OCI-LY7 (cell line): ENCODE measurements around the gene CPNE7. TPM values are rescaled to one million over a fixed set of nuclear protein-coding genes. Genes with fewer than 3 reads are reported as not detected.

Experiments used
- BruUV-seq: library from RNA; stranded (reverse); fragments of 400-500 nt; replicated peaks from 2 replicates; lab custom pipeline; 2021; lab: Mats Ljungman, UMichigan
- CTCF ChIA-PET: fragments of 300-600 bp; sonication (Branson Sonifier 250); formaldehyde crosslinking; loops from one replicate; lab custom pipeline; 2022; ENCODE audit warnings: antibody characterized with exemption; ENCODE audit not compliant: unreplicated experiment; lab: Charles Lee
- POLR2A ChIA-PET: fragments of 300-600 bp; sonication (Branson Sonifier 250); formaldehyde crosslinking; loops from one replicate; lab custom pipeline; 2022; ENCODE audit warnings: antibody characterized with exemption; lab: Charles Lee
- DNase-seq: peaks from one replicate; pipeline ENCODE4 v3.0.0-alpha.2; 2015; ENCODE audit warnings: low spot score
- H2AFZ ChIP-seq: fragments of 200-600 bp; sonication (generic), shearing (Covaris generic); 2 replicates; pipeline ENCODE4 v1.6.1; 2014; ENCODE audit warnings: mild to moderate bottlenecking, antibody characterized with exemption, low read length, moderate library complexity
- H3K27ac ChIP-seq: fragments of 200-600 bp; sonication (generic); 2 replicates; pipeline ENCODE4 v1.5.1; 2014; ENCODE audit warnings: mixed run types, low read depth, mild to moderate bottlenecking, moderate library complexity, low read length, inconsistent platforms; ENCODE audit not compliant: poor library complexity, severe bottlenecking
- H3K36me3 ChIP-seq: fragments of 200-600 bp; sonication (generic); 2 replicates; pipeline ENCODE4 v1.6.1; 2014; ENCODE audit warnings: mild to moderate bottlenecking, antibody characterized with exemption, low read length, moderate library complexity, mixed read lengths; ENCODE audit not compliant: insufficient read depth
- H3K4me1 ChIP-seq: fragments of 200-600 bp; sonication (generic); 2 replicates; pipeline ENCODE4 v1.5.1; 2014; ENCODE audit warnings: mild to moderate bottlenecking, low read length; ENCODE audit not compliant: insufficient read depth, poor library complexity, severe bottlenecking
- H3K4me2 ChIP-seq: fragments of 200-600 bp; sonication (generic); 2 replicates; pipeline ENCODE4 v1.6.1; 2014; ENCODE audit warnings: mild to moderate bottlenecking, low read length
- H3K4me3 ChIP-seq: fragments of 200-600 bp; sonication (generic); 2 replicates; pipeline ENCODE4 v1.5.1; 2014; ENCODE audit warnings: mild to moderate bottlenecking, low read depth, low read length; ENCODE audit not compliant: poor library complexity, severe bottlenecking
- H3K79me2 ChIP-seq: fragments of 200-600 bp; sonication (generic); 2 replicates; pipeline ENCODE4 v1.6.1; 2016; ENCODE audit warnings: low read depth, mild to moderate bottlenecking, low read length, moderate library complexity, mixed read lengths; ENCODE audit not compliant: insufficient read depth
- H3K9me2 ChIP-seq: fragments of 200-600 bp; sonication (generic); 2 replicates; pipeline ENCODE4 v1.6.1; 2016; ENCODE audit warnings: mild to moderate bottlenecking, low read length, mixed read lengths; ENCODE audit not compliant: insufficient read depth
- H3K9me3 ChIP-seq: fragments of 200-600 bp; sonication (generic); 2 replicates; pipeline ENCODE4 v1.6.1; 2014; ENCODE audit warnings: mild to moderate bottlenecking, mixed run types, low read length, mixed read lengths
- H4K20me1 ChIP-seq: fragments of 200-600 bp; sonication (generic); 2 replicates; pipeline ENCODE4 v1.6.1; 2014; ENCODE audit warnings: mild to moderate bottlenecking, antibody characterized with exemption, low read length, moderate library complexity, mixed read lengths; ENCODE audit not compliant: insufficient read depth
- CTCF ChIP-seq: fragments of 200-600 bp; sonication (generic); conservative IDR thresholded peaks from 2 replicates; pipeline ENCODE4 v1.5.1; 2014; ENCODE audit warnings: mild to moderate bottlenecking, antibody characterized with exemption, low read length, moderate library complexity, mixed read lengths
- EZH2phosphoT487 ChIP-seq: fragments of 200-600 bp; sonication (generic); IDR thresholded peaks from 2 replicates; pipeline ENCODE4 v1.6.1; 2018; ENCODE audit warnings: low read depth, borderline replicate concordance, mild to moderate bottlenecking, mixed run types, antibody characterized with exemption, low read length, moderate library complexity, mixed read lengths
- intact Hi-C: fragments of 100-400 bp; cut with micrococcal nuclease; formaldehyde crosslinking; loops from one replicate; pipeline ENCODE4 v1.10.0; 2022; ENCODE audit not compliant: unreplicated experiment
- total RNA-seq, 2 experiments: library from RNA; depleted of rRNA in 1 of 2; stranded (reverse); fragments of >200 nt in 1 of 2; shearing (Covaris generic) in 1 of 2; gene quantifications; 2 replicates each; pipeline ENCODE4 v1.2.3, GENCODE V29; 2014 to 2022

Gene CPNE7
- total RNA-seq, 2 experiments from 2014 or later = not detected

- Histone ChIP-seq H3K9me2 (no peaks in the 10 kb centered on the region), H3K36me3 (no peaks in the 10 kb centered on the region), H3K79me2 (no peaks in the 10 kb centered on the region), H3K9me3 (no peaks in the 10 kb centered on the region), H3K4me3 (no peak overlapping the region), H2AFZ (no peak overlapping the region), H4K20me1 (no peaks in the 10 kb centered on the region), H3K4me2 (no peak overlapping the region), H3K4me1 (no peaks in the 10 kb centered on the region), H3K27ac (no peak overlapping the region)
- ChIA-PET POLR2A (interaction anchor here (0.8 kb wide), 1 partner anchor 487 kb away, joined by 4 read pairs; no protein-coding TSS in a partner anchor), CTCF (no interaction called here)
- no peak for DNase-seq
- intact Hi-C loops = no loop called here
- TF ChIP-seq CTCF = no peak
- TF ChIP-seq EZH2phosphoT487 = no peak
- no TSS peak for BruUV-seq
Measured at GRCh38 chr16:89600956-89601355, 25.4 kb downstream of the CPNE7 start.

- no peak overlapping the region for H3K4me3 ChIP-seq
- no peak for DNase-seq
- H3K4me1 ChIP-seq = no peaks in the 10 kb centered on the region
- H3K79me2 ChIP-seq = no peaks in the 10 kb centered on the region
- no peaks in the 10 kb centered on the region for H4K20me1 ChIP-seq
- H3K36me3 ChIP-seq = no peaks in the 10 kb centered on the region
- H3K9me3 ChIP-seq = no peaks in the 10 kb centered on the region
- intact Hi-C loops = no loop called here
- no peak overlapping the region for H2AFZ ChIP-seq
- H3K9me2 ChIP-seq = no peaks in the 10 kb centered on the region
- ChIA-PET CTCF (no interaction called here), POLR2A (no interaction called here)
- no peak overlapping the region for H3K27ac ChIP-seq
- no peak overlapping the region for H3K4me2 ChIP-seq
- no TSS peak for BruUV-seq
- TF ChIP-seq EZH2phosphoT487 = no peak
- no peak for TF ChIP-seq CTCF
Measured at GRCh38 chr16:89601906-89602272, 26.3 kb downstream of the CPNE7 start.

- H4K20me1 ChIP-seq = no peaks in the 10 kb centered on the region
- no peak overlapping the region for H3K27ac ChIP-seq
- no peaks in the 10 kb centered on the region for H3K4me1 ChIP-seq
- no peak overlapping the region for H3K4me3 ChIP-seq
- no peaks in the 10 kb centered on the region for H3K9me3 ChIP-seq
- no peaks in the 10 kb centered on the region for H3K79me2 ChIP-seq
- TF ChIP-seq EZH2phosphoT487 (no peak), CTCF (no peak)
- no peak overlapping the region for H2AFZ ChIP-seq
- no peak overlapping the region for H3K4me2 ChIP-seq
- DNase-seq = peak; percentile 12
- CTCF ChIA-PET = interaction anchor here (0.6 kb wide), 1 partner anchor 97 kb away, joined by 3 read pairs; no protein-coding TSS in a partner anchor
- POLR2A ChIA-PET = no interaction called here
- H3K9me2 ChIP-seq = no peaks in the 10 kb centered on the region
- no peaks in the 10 kb centered on the region for H3K36me3 ChIP-seq
- BruUV-seq = no TSS peak
- intact Hi-C loops = no loop called here
Measured at GRCh38 chr16:89602273-89602951, 26.9 kb downstream of the CPNE7 start.
